WTC11 (cell line): Measurements from ENCODE around the gene INCENP. TPM values are rescaled to one million over a fixed set of nuclear protein-coding genes. Genes with fewer than 3 reads are reported as not detected.

Experiments
- ATAC-seq: fragments of 200-7000 bp; cut with Tn5 transposase; 2 replicates; pipeline ENCODE4 v1.10.0; 2021; ENCODE audit warnings: mild to moderate bottlenecking, moderate library complexity
- CTCF ChIA-PET: fragments of 300-600 bp; sonication (Branson Sonifier 250); formaldehyde crosslinking; loops from one replicate; lab custom pipeline; 2021; ENCODE audit warnings: antibody characterized with exemption; lab: Charles Lee
- POLR2A ChIA-PET: fragments of 350-600 bp; sonication (Branson Sonifier 250); formaldehyde crosslinking; loops from one replicate; lab custom pipeline; 2021; ENCODE audit warnings: antibody characterized with exemption; lab: Charles Lee
- DNase-seq: peaks from one replicate; pipeline ENCODE4 v3.0.0; 2021; ENCODE audit warnings: low spot score
- H3K27ac Mint-ChIP-seq: 2 replicates; pipeline ENCODE4 v1.8.0; 2021; ENCODE audit warnings: mixed read lengths
- H3K27me3 Mint-ChIP-seq: 2 replicates; pipeline ENCODE4 v1.8.0; 2021; ENCODE audit warnings: low read depth, mild to moderate bottlenecking, moderate library complexity, mixed read lengths
- H3K36me3 Mint-ChIP-seq: 2 replicates; pipeline ENCODE4 v1.8.0; 2021; ENCODE audit warnings: mixed read lengths
- H3K4me1 Mint-ChIP-seq: 2 replicates; pipeline ENCODE4 v1.8.0; 2022; ENCODE audit warnings: mixed read lengths
- H3K4me3 Mint-ChIP-seq: 2 replicates; pipeline ENCODE4 v1.8.0; 2021; ENCODE audit warnings: mild to moderate bottlenecking, moderate library complexity, mixed read lengths
- H3K9me3 Mint-ChIP-seq: 2 replicates; pipeline ENCODE4 v1.8.0; 2021; ENCODE audit warnings: mixed read lengths
- AR ChIP-seq: fragments of 250-450 bp; sonication (Bioruptor Pico); IDR thresholded peaks from 2 replicates; pipeline ENCODE4 v1.9.0; 2021; ENCODE audit warnings: mild to moderate bottlenecking
- ARID4B ChIP-seq: sonication (generic); formaldehyde crosslinking; IDR thresholded peaks from 2 replicates; pipeline ENCODE4 v1.8.0; 2023; ENCODE audit warnings: missing genetic modification reagents, mild to moderate bottlenecking, borderline replicate concordance
- CBFB ChIP-seq: sonication (generic); formaldehyde crosslinking; IDR thresholded peaks from 2 replicates; pipeline ENCODE4 v1.8.1; 2022; ENCODE audit warnings: mild to moderate bottlenecking, low read depth, missing genetic modification reagents
- CDX4 ChIP-seq: fragments of 250-450 bp; sonication (Bioruptor Pico); IDR thresholded peaks from 2 replicates; pipeline ENCODE4 v1.9.0; 2021; ENCODE audit warnings: moderate library complexity, mild to moderate bottlenecking, inconsistent platforms, borderline replicate concordance
- ELF4 ChIP-seq: sonication (generic); formaldehyde crosslinking; IDR thresholded peaks from 2 replicates; pipeline ENCODE4 v1.8.1; 2022; ENCODE audit warnings: low read depth, mild to moderate bottlenecking, moderate library complexity, missing genetic modification reagents
- ETV6 ChIP-seq: sonication (generic); formaldehyde crosslinking; IDR thresholded peaks from 2 replicates; pipeline ENCODE4 v1.8.1; 2022; ENCODE audit warnings: mild to moderate bottlenecking, missing genetic modification reagents
- GTF2I ChIP-seq: fragments of 250-450 bp; sonication (Bioruptor Pico); conservative IDR thresholded peaks from 2 replicates; pipeline ENCODE4 v1.4.0; 2021; ENCODE audit warnings: mild to moderate bottlenecking
- IRF2 ChIP-seq: sonication (generic); formaldehyde crosslinking; IDR thresholded peaks from 2 replicates; pipeline ENCODE4 v1.8.0; 2022; ENCODE audit warnings: low read depth, missing genetic modification reagents, borderline replicate concordance
- NFYB ChIP-seq: sonication (generic); formaldehyde crosslinking; conservative IDR thresholded peaks from 2 replicates; pipeline ENCODE4 v1.8.0; 2022; ENCODE audit warnings: low read depth, missing genetic modification reagents
- NR2C2 ChIP-seq: sonication (generic); formaldehyde crosslinking; IDR thresholded peaks from 2 replicates; pipeline ENCODE4 v1.8.0; 2022; ENCODE audit warnings: mild to moderate bottlenecking, missing genetic modification reagents
- PRDM15 ChIP-seq: sonication (generic); formaldehyde crosslinking; IDR thresholded peaks from 2 replicates; pipeline ENCODE4 v1.8.0; 2022; ENCODE audit warnings: missing genetic modification reagents
- RELA ChIP-seq: sonication (generic); formaldehyde crosslinking; IDR thresholded peaks from 2 replicates; pipeline ENCODE4 v1.8.1; 2022; ENCODE audit warnings: missing genetic modification reagents, mild to moderate bottlenecking, borderline replicate concordance
- SOX15 ChIP-seq: fragments of 250-450 bp; sonication (Bioruptor Pico); IDR thresholded peaks from 2 replicates; pipeline ENCODE4 v1.9.0; 2021; ENCODE audit warnings: mild to moderate bottlenecking
- SP1 ChIP-seq: sonication (generic); formaldehyde crosslinking; conservative IDR thresholded peaks from 2 replicates; pipeline ENCODE4 v1.8.1; 2022; ENCODE audit warnings: missing genetic modification reagents
- ZNF219 ChIP-seq: sonication (generic); formaldehyde crosslinking; IDR thresholded peaks from 2 replicates; pipeline ENCODE4 v1.8.0; 2023; ENCODE audit warnings: missing genetic modification reagents, mild to moderate bottlenecking, borderline replicate concordance
- ZNF512 ChIP-seq: sonication (generic); formaldehyde crosslinking; IDR thresholded peaks from 2 replicates; pipeline ENCODE4 v1.8.1; 2022; ENCODE audit warnings: missing genetic modification reagents, borderline replicate concordance
- total RNA-seq: library from RNA; stranded (reverse); gene quantifications from 3 replicates; pipeline ENCODE4 v1.2.3, GENCODE V29; 2021

Gene INCENP
- total RNA-seq, 1 experiment from 2014 or later: 158 TPM

- no peak for TF ChIP-seq GTF2I (CRISPR knock-in tag)
- no peak for TF ChIP-seq CDX4 (CRISPR knock-in tag)
- no peak for TF ChIP-seq NFYB (CRISPR knock-in tag)
- TF ChIP-seq ETV6 (CRISPR knock-in tag): no peak
- no peak for TF ChIP-seq ARID4B
- no peak for TF ChIP-seq CBFB (CRISPR knock-in tag)
- no peak for TF ChIP-seq ELF4 (CRISPR knock-in tag)
- TF ChIP-seq ZNF219 (CRISPR knock-in tag): no peak
- TF ChIP-seq IRF2 (CRISPR knock-in tag): no peak
- TF ChIP-seq ZNF512 (CRISPR knock-in tag): no peak
- no peak for TF ChIP-seq SOX15 (CRISPR knock-in tag)
- no peak for TF ChIP-seq SP1 (CRISPR knock-in tag)
- TF ChIP-seq, all 79 proteins: peak for 0
- no peaks in the 10 kb centered on the region; the same call in 1 of the 2 replicates for H3K27me3 Mint-ChIP-seq
- CTCF ChIA-PET: no interaction called here
Measured at GRCh38 chr11:62120001-62120400, 3.8 kb upstream of the INCENP start.

GRCh38 chr11:62120431-62120830 lies 3.4 kb upstream of the INCENP start:
- DNase-seq: no peak
- ATAC-seq: no peak
- no peak overlapping the region for H3K27ac Mint-ChIP-seq
- POLR2A ChIA-PET: no interaction called here
- peaks cover 16% of the 10 kb centered on the region for H3K9me3 Mint-ChIP-seq
- CTCF ChIA-PET: interaction anchor here (1.2 kb wide), 1 partner anchor 12 kb away, joined by 3 read pairs; no protein-coding TSS in a partner anchor
- H3K4me3 Mint-ChIP-seq: no peak overlapping the region
- peaks cover 6% of the 10 kb centered on the region for H3K36me3 Mint-ChIP-seq
- no peak for TF ChIP-seq NR2C2 (CRISPR knock-in tag)
- no peak for TF ChIP-seq AR (CRISPR knock-in tag)
- TF ChIP-seq RELA: no peak
- no peak for TF ChIP-seq ZNF512 (CRISPR knock-in tag)
- no peak for TF ChIP-seq PRDM15 (CRISPR knock-in tag)
- peaks cover 20% of the 10 kb centered on the region for H3K4me1 Mint-ChIP-seq
- no peaks in the 10 kb centered on the region; the same call in 1 of the 2 replicates for H3K27me3 Mint-ChIP-seq

More at GRCh38 chr11:62120001-62120400, 3.8 kb upstream of the INCENP start:
- POLR2A ChIA-PET: no interaction called here
- Mint-ChIP-seq H3K27ac (no peak overlapping the region), H3K4me3 (no peak overlapping the region), H3K9me3 (peaks cover 16% of the 10 kb centered on the region), H3K36me3 (peaks cover 6% of the 10 kb centered on the region), H3K4me1 (peaks cover 16% of the 10 kb centered on the region)
- DNase-seq (no peak), ATAC-seq (no peak)
